GM18526 (cell line): Measurements from ENCODE around the gene COL28A1.

ENCODE experiments used
- POLR2A ChIP-seq: IDR thresholded peaks from 3 replicates; pipeline ENCODE4 v1.6.1; 2011; ENCODE audit not compliant: insufficient read length; ENCODE audit errors: extremely low read depth

Gene COL28A1

GRCh38 chr7:7512861-7513597 is 22.6 kb downstream of the COL28A1 start:
- TF ChIP-seq POLR2A = no peak

DNA sequence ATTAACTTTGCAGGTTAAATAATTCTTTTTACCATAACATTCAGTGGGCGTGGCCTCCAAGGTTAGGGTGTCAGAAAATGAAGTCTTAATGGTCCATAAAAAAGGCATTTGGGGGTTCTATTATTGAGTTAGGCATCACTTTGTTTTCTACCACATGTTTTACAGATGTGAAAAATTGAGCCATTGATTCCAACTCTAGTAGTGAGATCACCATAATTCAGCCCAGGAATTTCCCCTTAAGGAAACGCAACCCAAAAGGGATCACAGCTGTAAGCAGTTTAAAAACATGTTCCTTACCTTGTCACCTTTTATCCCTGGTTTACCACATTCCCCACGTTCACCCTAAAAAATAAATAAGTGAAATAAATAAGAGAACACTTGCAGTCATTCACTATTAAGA is 24.9 kb downstream of the COL28A1 start:
- no peak for TF ChIP-seq POLR2A

DNA sequence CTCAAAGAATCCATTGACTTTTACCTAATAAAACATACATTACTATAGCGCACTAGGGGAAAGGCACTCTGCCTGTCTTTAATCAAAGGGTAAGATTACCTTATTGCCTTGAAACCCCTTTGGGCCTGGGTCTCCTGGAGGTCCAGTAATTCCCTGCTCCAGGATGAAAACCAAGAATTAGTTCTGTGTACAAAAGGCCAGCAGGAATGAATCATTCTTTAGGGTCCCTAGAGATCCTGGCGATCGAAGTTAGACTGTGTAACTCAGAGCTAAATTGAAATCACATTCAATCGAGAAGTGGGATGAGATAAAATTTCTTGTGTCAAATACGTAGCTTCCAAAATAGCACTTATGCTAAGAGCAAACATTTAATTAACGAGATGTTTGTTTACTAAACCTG is 29.8 kb downstream of the COL28A1 start:
- TF ChIP-seq POLR2A = no peak

DNA sequence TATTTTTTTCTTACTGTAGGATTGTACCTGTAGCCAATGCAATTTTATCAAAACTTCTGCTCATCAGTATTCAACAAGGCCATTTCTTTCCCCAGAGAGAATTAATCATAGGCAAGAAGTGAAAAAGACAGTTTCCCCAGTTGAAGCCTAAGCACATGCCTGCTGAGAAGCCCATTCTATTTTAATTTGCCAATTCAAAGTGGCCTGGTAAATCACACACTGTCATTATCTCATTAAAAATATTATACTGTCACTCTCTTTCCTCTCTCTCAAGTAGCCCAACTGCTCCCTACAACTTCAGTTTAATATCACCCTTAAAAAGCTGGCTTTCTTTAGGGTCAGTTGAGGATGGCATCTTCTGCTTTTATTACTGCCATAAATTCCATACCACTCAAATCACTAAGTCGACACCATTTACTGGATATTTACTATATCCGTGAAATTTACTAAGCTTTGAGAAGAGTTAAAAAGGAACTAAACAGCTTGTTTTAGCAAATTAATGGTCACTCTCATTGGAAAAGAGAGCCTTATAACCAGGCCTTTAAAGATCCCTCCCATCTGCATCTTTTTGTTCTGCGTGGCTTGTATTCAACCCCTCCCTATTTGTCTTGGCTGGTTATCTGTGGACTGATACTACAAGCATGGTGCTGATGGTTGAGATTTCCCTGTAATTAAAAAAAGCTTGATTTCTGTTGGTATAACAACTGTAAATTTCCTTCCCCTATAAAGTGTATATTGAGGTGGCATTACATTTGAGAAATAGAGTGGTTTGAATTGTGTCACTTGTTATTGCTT is 30.6 kb downstream of the COL28A1 start:
- no peak for TF ChIP-seq POLR2A

GRCh38 chr7:7499892-7500291 is 35.8 kb downstream of the COL28A1 start:
- no peak for TF ChIP-seq POLR2A

GRCh38 chr7:7498856-7499255 is 36.8 kb downstream of the COL28A1 start:
- TF ChIP-seq POLR2A = no peak

GRCh38 chr7:7496311-7496710 is 39.4 kb downstream of the COL28A1 start:
- no peak for TF ChIP-seq POLR2A

DNA sequence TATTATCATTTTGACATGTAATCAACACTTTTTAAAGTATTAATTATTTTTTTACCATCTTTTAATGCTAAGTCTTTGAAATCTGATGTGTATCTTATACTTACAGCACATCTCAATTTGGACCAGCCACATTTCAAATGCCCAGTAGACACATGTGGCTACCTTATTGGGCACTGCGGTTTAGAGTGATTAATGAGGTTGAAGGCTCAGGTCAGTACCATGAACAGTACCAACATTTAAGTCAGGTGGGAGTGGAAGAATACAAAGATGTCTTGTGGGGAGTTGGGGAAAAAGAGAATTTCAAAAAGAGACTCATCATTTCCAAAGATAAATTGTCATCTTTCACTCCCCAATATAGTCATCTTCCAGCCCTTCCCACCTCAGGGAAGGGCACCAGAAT is 40.5 kb downstream of the COL28A1 start:
- no peak for TF ChIP-seq POLR2A

- TF ChIP-seq POLR2A = no peak
These were observed 44.6 kb downstream of the COL28A1 start for GRCh38 chr7:7491044-7491443.

GRCh38 chr7:7490003-7490402 is 45.7 kb downstream of the COL28A1 start:
- no peak for TF ChIP-seq POLR2A

- no peak for TF ChIP-seq POLR2A
These were observed 46.1 kb downstream of the COL28A1 start for GRCh38 chr7:7489546-7489945.

GRCh38 chr7:7486362-7486761 is 49.3 kb downstream of the COL28A1 start:
- no peak for TF ChIP-seq POLR2A

GRCh38 chr7:7484072-7484471 is 51.6 kb downstream of the COL28A1 start:
- TF ChIP-seq POLR2A = no peak

- TF ChIP-seq POLR2A = no peak
These were observed 53.9 kb downstream of the COL28A1 start for GRCh38 chr7:7481802-7482201.

DNA sequence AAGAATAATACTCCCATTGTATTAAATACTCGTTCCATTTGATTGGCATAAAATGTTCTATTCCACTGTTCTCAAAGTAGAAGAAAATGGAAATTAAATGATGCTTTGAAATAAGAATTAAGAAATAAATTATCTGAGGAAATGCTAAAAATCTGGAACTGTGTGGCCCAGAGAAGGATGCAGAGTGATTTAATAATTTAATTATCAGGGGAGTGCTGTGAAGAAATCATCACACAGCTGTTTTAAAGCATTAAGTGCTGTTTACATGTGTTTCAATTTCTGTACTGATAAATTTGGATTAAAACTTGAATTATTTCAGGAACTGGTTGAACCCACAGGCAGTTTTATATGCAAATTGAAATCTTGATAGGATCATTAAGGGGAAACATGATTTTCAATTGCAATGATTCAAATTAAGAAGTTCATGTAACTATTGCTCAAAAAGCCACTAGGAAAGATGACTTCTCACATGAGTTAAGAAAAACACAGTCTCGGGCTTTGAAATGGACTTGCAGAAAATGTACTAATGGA is 56.3 kb downstream of the COL28A1 start:
- TF ChIP-seq POLR2A = no peak

- no peak for TF ChIP-seq POLR2A
These were observed 57.1 kb downstream of the COL28A1 start for GRCh38 chr7:7478569-7478968.

- TF ChIP-seq POLR2A = no peak
These were observed 59.3 kb downstream of the COL28A1 start for GRCh38 chr7:7476381-7476780.

- TF ChIP-seq POLR2A = no peak
These were observed 60.1 kb downstream of the COL28A1 start for GRCh38 chr7:7475601-7476000.
